ENCODE results near the gene TWSG1.

The TWSG1 gene

GRCh38 chr18:9334329-9334972 is at the start of gene TWSG1:
TSS of gene TWSG1 (plus strand) at chr18:9334773. CDS start at chr18:9337230, 2,457 bp downstream.
- peak; percentile 90 for DNase-seq (ENCODE audit: low read depth)

GRCh38 chr18:9285604-9286003 is 49.0 kb upstream of the TWSG1 start:
- DNase-seq (ENCODE audit: low read depth): no peak

- no peak for DNase-seq (ENCODE audit: low read depth)
Observed at GRCh38 chr18:9287036-9287435, 47.5 kb upstream of the TWSG1 start.

GRCh38 chr18:9289698-9290097 is 44.9 kb upstream of the TWSG1 start:
- no peak for DNase-seq (ENCODE audit: low read depth)

GRCh38 chr18:9290156-9290555 is 44.4 kb upstream of the TWSG1 start:
- DNase-seq (ENCODE audit: low read depth): no peak

GRCh38 chr18:9292047-9292446 is 42.5 kb upstream of the TWSG1 start:
- no peak for DNase-seq (ENCODE audit: low read depth)

GRCh38 chr18:9293948-9294347 is 40.6 kb upstream of the TWSG1 start:
- no peak for DNase-seq (ENCODE audit: low read depth)

GRCh38 chr18:9296233-9297006 is 38.2 kb upstream of the TWSG1 start:
- no peak for DNase-seq (ENCODE audit: low read depth)

GRCh38 chr18:9297007-9297393 is 37.6 kb upstream of the TWSG1 start:
- DNase-seq (ENCODE audit: low read depth): no peak

- DNase-seq (ENCODE audit: low read depth): no peak
Observed at GRCh38 chr18:9304388-9305070, 30.0 kb upstream of the TWSG1 start.

- DNase-seq (ENCODE audit: low read depth): no peak
Observed at GRCh38 chr18:9319333-9319732, 15.2 kb upstream of the TWSG1 start.

- no peak for DNase-seq (ENCODE audit: low read depth)
Observed at GRCh38 chr18:9321017-9321452, 13.5 kb upstream of the TWSG1 start.

- no peak for DNase-seq (ENCODE audit: low read depth)
Observed at GRCh38 chr18:9321736-9322135, 12.8 kb upstream of the TWSG1 start.

GRCh38 chr18:9322744-9323143 is 11.8 kb upstream of the TWSG1 start:
- DNase-seq (ENCODE audit: low read depth): no peak

GRCh38 chr18:9323750-9324445 is 10.7 kb upstream of the TWSG1 start:
- DNase-seq (ENCODE audit: low read depth): no peak

GRCh38 chr18:9325716-9326115 is 8.9 kb upstream of the TWSG1 start:
- DNase-seq (ENCODE audit: low read depth): no peak

- DNase-seq (ENCODE audit: low read depth): no peak
Observed at GRCh38 chr18:9328776-9329175, 5.8 kb upstream of the TWSG1 start.

- DNase-seq (ENCODE audit: low read depth): no peak
Observed at GRCh38 chr18:9329471-9329870, 5.1 kb upstream of the TWSG1 start.

GRCh38 chr18:9330419-9330818 is 4.2 kb upstream of the TWSG1 start:
- DNase-seq (ENCODE audit: low read depth): no peak

- DNase-seq (ENCODE audit: low read depth): no peak
Observed at GRCh38 chr18:9333441-9334328, 888 bp upstream of the TWSG1 start.

- DNase-seq (ENCODE audit: low read depth): no peak
Observed at GRCh38 chr18:9334973-9335696, 562 bp downstream of the TWSG1 start.

Measured in stromal cell of bone marrow (primary cell).